OCI-LY1 (cell line): ENCODE results near the gene FIS1.
"Not testable (repeated sequence)": the region's sequence is repeated elsewhere in the genome, so short reads cannot be mapped to it uniquely, and the experiment has no call there.

Experiments
- H2AFZ ChIP-seq: fragments of 200-600 bp; sonication (generic), shearing (Covaris generic); 2 replicates; pipeline ENCODE4 v1.6.0; 2014; ENCODE audit warnings: antibody characterized with exemption, mild to moderate bottlenecking, low read length
- H3F3A ChIP-seq: fragments of 200-600 bp; sonication (generic), shearing (Covaris generic); 2 replicates; pipeline ENCODE4 v1.6.0; 2014; ENCODE audit warnings: mild to moderate bottlenecking, antibody characterized with exemption, low read length, moderate library complexity; ENCODE audit not compliant: insufficient read depth
- H3K27ac ChIP-seq: fragments of 200-600 bp; sonication (generic); 2 replicates; pipeline ENCODE4 v1.5.1; 2014; ENCODE audit warnings: low read length, mixed run types, mild to moderate bottlenecking, low read depth; ENCODE audit not compliant: poor library complexity, severe bottlenecking
- H3K27me3 ChIP-seq: fragments of 200-600 bp; sonication (generic); 2 replicates; pipeline ENCODE4 v1.6.0; 2014; ENCODE audit warnings: antibody characterized with exemption, mild to moderate bottlenecking, low read length, moderate library complexity; ENCODE audit not compliant: insufficient read depth
- H3K36me3 ChIP-seq: fragments of 200-600 bp; sonication (generic); 2 replicates; pipeline ENCODE4 v1.6.1; 2014; ENCODE audit warnings: mild to moderate bottlenecking, antibody characterized with exemption, low read length, moderate library complexity, mixed read lengths; ENCODE audit not compliant: insufficient read depth
- H3K4me1 ChIP-seq: fragments of 200-600 bp; sonication (generic); 2 replicates; pipeline ENCODE4 v1.5.1; 2014; ENCODE audit warnings: mild to moderate bottlenecking, low read length, moderate library complexity; ENCODE audit not compliant: insufficient read depth, severe bottlenecking
- H3K4me2 ChIP-seq: fragments of 200-600 bp; sonication (generic), shearing (Covaris generic); 2 replicates; pipeline ENCODE4 v1.6.1; 2014; ENCODE audit warnings: low read length
- H3K4me3 ChIP-seq: fragments of 200-600 bp; sonication (generic); 2 replicates; pipeline ENCODE4 v1.5.1; 2014; ENCODE audit warnings: low read length, low read depth, mild to moderate bottlenecking, mixed read lengths; ENCODE audit not compliant: poor library complexity, severe bottlenecking
- H3K79me2 ChIP-seq: fragments of 200-600 bp; shearing (Covaris generic); 2 replicates; pipeline ENCODE4 v1.6.1; 2016; ENCODE audit warnings: mixed run types, low read length, mixed read lengths; ENCODE audit not compliant: insufficient read depth
- H3K9ac ChIP-seq: fragments of 200-600 bp; sonication (generic), shearing (Covaris generic); 2 replicates; pipeline ENCODE4 v1.6.1; 2014; ENCODE audit warnings: mild to moderate bottlenecking, low read length, mixed read lengths
- H3K9me2 ChIP-seq: fragments of 200-600 bp; sonication (generic), shearing (Covaris generic); 2 replicates; pipeline ENCODE4 v1.6.1; 2014; ENCODE audit warnings: low read depth, mild to moderate bottlenecking, low read length, mixed read lengths
- H3K9me3 ChIP-seq: fragments of 200-600 bp; shearing (Covaris generic); 2 replicates; pipeline ENCODE4 v1.6.1; 2014; ENCODE audit warnings: low read length, mixed read lengths
- H4K20me1 ChIP-seq: fragments of 200-600 bp; sonication (generic), shearing (Covaris generic); 2 replicates; pipeline ENCODE4 v1.6.0; 2016; ENCODE audit warnings: mild to moderate bottlenecking, low read length; ENCODE audit not compliant: insufficient read depth
- EZH2 ChIP-seq: fragments of 200-600 bp; sonication (generic), shearing (Covaris generic); IDR thresholded peaks from 2 replicates; pipeline ENCODE4 v1.8.0; 2017; ENCODE audit warnings: borderline replicate concordance, mixed run types, mild to moderate bottlenecking, antibody characterized with exemption, low read length, moderate library complexity, mixed read lengths
- TF ChIP-seq, protein P1 (sequence below): fragments of 200-600 bp; sonication (generic), shearing (Covaris generic); IDR thresholded peaks from 2 replicates; pipeline ENCODE4 v1.5.1; 2017; ENCODE audit warnings: mild to moderate bottlenecking, antibody characterized with exemption, low read length, moderate library complexity, mixed read lengths

FIS1 gene

GRCh38 chr7:101290186-101291037 lies 45.5 kb upstream of the FIS1 start:
- H3K9ac ChIP-seq, H3K27ac ChIP-seq, H2AFZ ChIP-seq, H3K36me3 ChIP-seq, H3K9me2 ChIP-seq, H3K9me3 ChIP-seq, H3K79me2 ChIP-seq, H3K4me3 ChIP-seq, H3K27me3 ChIP-seq, H3F3A ChIP-seq, H4K20me1 ChIP-seq, H3K4me1 ChIP-seq: not testable (repeated sequence)
- TF ChIP-seq, protein P1, sequence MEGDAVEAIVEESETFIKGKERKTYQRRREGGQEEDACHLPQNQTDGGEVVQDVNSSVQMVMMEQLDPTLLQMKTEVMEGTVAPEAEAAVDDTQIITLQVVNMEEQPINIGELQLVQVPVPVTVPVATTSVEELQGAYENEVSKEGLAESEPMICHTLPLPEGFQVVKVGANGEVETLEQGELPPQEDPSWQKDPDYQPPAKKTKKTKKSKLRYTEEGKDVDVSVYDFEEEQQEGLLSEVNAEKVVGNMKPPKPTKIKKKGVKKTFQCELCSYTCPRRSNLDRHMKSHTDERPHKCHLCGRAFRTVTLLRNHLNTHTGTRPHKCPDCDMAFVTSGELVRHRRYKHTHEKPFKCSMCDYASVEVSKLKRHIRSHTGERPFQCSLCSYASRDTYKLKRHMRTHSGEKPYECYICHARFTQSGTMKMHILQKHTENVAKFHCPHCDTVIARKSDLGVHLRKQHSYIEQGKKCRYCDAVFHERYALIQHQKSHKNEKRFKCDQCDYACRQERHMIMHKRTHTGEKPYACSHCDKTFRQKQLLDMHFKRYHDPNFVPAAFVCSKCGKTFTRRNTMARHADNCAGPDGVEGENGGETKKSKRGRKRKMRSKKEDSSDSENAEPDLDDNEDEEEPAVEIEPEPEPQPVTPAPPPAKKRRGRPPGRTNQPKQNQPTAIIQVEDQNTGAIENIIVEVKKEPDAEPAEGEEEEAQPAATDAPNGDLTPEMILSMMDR = peak; percentile 73
- peak overlapping the region; percentile 1; the same call in 1 of the 2 replicates for H3K4me2 ChIP-seq

- H2AFZ ChIP-seq, H3K4me2 ChIP-seq, H3K36me3 ChIP-seq, H3K27ac ChIP-seq, H3K9ac ChIP-seq, H3K79me2 ChIP-seq, H3K4me1 ChIP-seq, H3K9me2 ChIP-seq, H3K9me3 ChIP-seq, H4K20me1 ChIP-seq, H3F3A ChIP-seq, H3K27me3 ChIP-seq, H3K4me3 ChIP-seq: not testable (repeated sequence)
Measured at GRCh38 chr7:101289687-101290086, 44.8 kb upstream of the FIS1 start.

DNA sequence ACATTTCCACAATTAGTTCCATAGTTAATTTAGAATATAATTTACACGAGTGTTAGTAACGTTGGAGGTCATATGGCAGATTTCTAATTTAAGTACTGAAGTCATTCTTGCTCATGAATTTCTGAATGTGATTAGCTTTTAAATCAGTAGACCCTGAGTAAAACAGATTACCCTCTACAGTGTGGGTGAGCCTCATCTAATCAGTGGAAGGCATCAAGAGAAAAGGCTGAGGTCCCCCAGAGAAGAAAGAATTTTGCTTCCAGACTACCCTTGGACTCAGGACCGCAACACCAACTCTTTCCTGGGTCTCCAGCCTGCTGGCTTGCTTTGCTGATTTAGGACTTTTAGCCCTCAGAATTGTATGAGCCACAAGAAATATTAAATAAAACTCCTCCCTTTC lies 43.6 kb upstream of the FIS1 start:
- Histone ChIP-seq H3K4me3 (no peak overlapping the region), H3K4me2 (no peak overlapping the region), H3K4me1 (peaks cover 6% of the 10 kb centered on the region), H3K27ac (no peak overlapping the region), H3K9ac (no peak overlapping the region), H3K27me3 (no peaks in the 10 kb centered on the region), H3K9me2 (no peaks in the 10 kb centered on the region), H4K20me1 (no peaks in the 10 kb centered on the region), H3F3A (no peaks in the 10 kb centered on the region), H2AFZ (no peak overlapping the region), H3K79me2 (no peaks in the 10 kb centered on the region), H3K36me3 (no peaks in the 10 kb centered on the region), H3K9me3 (no peaks in the 10 kb centered on the region)
- TF ChIP-seq, protein P1 = no peak
- no peak for TF ChIP-seq EZH2

DNA sequence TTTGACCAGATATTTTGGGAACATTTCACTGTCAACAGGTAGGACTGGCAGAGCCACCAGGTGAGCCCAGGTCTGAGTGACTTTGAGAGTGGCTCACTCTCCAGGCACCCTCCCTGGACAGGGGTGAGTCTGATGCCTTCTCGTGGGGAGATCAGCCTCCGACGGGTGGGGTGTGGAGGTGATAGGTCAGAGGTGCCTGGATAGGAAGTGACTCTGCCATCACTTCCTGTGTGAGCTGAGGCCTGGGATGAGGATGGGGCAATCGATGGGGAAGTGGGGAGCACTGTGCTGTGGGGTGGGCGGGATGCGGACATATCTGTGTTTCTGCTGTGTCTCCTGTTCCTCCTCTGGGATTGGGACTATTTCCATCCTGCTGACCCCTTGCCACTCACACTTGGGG lies 42.2 kb upstream of the FIS1 start:
- no peaks in the 10 kb centered on the region for H3F3A ChIP-seq
- no peaks in the 10 kb centered on the region for H4K20me1 ChIP-seq
- H3K4me1 ChIP-seq = peaks cover 10% of the 10 kb centered on the region
- H3K4me3 ChIP-seq = no peak overlapping the region
- no peak overlapping the region for H3K27ac ChIP-seq
- no peaks in the 10 kb centered on the region for H3K27me3 ChIP-seq
- H2AFZ ChIP-seq = no peak overlapping the region
- no peaks in the 10 kb centered on the region for H3K9me2 ChIP-seq
- H3K79me2 ChIP-seq = no peaks in the 10 kb centered on the region
- H3K36me3 ChIP-seq = no peaks in the 10 kb centered on the region
- H3K9ac ChIP-seq = no peak overlapping the region
- TF ChIP-seq EZH2 = no peak
- TF ChIP-seq, protein P1 = no peak
- no peak overlapping the region for H3K4me2 ChIP-seq
- no peaks in the 10 kb centered on the region for H3K9me3 ChIP-seq

GRCh38 chr7:101285880-101286279 lies 41.0 kb upstream of the FIS1 start:
- not testable (repeated sequence) for H3K4me1 ChIP-seq, H3K79me2 ChIP-seq, H3K27ac ChIP-seq, H3F3A ChIP-seq, H3K36me3 ChIP-seq, H3K27me3 ChIP-seq, H3K9me2 ChIP-seq, H3K9ac ChIP-seq, H3K9me3 ChIP-seq, H3K4me2 ChIP-seq, H4K20me1 ChIP-seq, H3K4me3 ChIP-seq, H2AFZ ChIP-seq
